G401 (cell line): ENCODE data around the gene CPLANE2. TPM values are rescaled to one million over a fixed set of nuclear protein-coding genes. Genes with fewer than 3 reads are reported as not detected.
"Not testable (repeated sequence)": the region's sequence is repeated elsewhere in the genome, so short reads cannot be mapped to it uniquely, and the experiment has no call there.

Experiments used
- DNase-seq: peaks from one replicate; pipeline ENCODE4 v3.0.0-alpha.2; 2015; ENCODE audit warnings: low spot score
- in situ Hi-C: cut with HindIII; loops from 2 replicates; pipeline ENCODE4 v1.10.0; 2016; ENCODE audit warnings: low sequenced_read_pairs, mixed read lengths
- total RNA-seq: library from RNA; depleted of rRNA; stranded (reverse); fragments of >200 nt; shearing (Covaris generic); gene quantifications from 2 replicates; pipeline ENCODE4 v1.2.3, GENCODE V29; 2014

The CPLANE2 gene
- total RNA-seq, 1 experiment from 2014 or later, result 3.5 TPM

GRCh38 chr1:16199157-16199501 is 37.9 kb downstream of the CPLANE2 start:
- in situ Hi-C loops, result no loop called here
- no peak for DNase-seq

- in situ Hi-C loops, result no loop called here
- DNase-seq, result no peak
These were observed 38.4 kb downstream of the CPLANE2 start for GRCh38 chr1:16198444-16199156.

GRCh38 chr1:16196874-16197273 is 40.1 kb downstream of the CPLANE2 start:
- in situ Hi-C loops, result no loop called here
- DNase-seq, result no peak

- in situ Hi-C loops, DNase-seq: not testable (repeated sequence)
These were observed 40.8 kb downstream of the CPLANE2 start for GRCh38 chr1:16196139-16196538.

- no peak for DNase-seq
- in situ Hi-C loops, result no loop called here
These were observed 41.5 kb downstream of the CPLANE2 start for GRCh38 chr1:16195518-16195905.

- in situ Hi-C loops, result no loop called here
- DNase-seq, result no peak
These were observed 45.0 kb downstream of the CPLANE2 start for GRCh38 chr1:16191916-16192546.

- in situ Hi-C loops, result no loop called here
- DNase-seq, result peak; percentile 44
These were observed 45.7 kb downstream of the CPLANE2 start for GRCh38 chr1:16191309-16191708.

- peak; percentile 97 for DNase-seq
- in situ Hi-C loops, result no loop called here
These were observed 46.9 kb downstream of the CPLANE2 start for GRCh38 chr1:16189921-16190621.

- in situ Hi-C loops, result no loop called here
- no peak for DNase-seq
These were observed 48.0 kb downstream of the CPLANE2 start for GRCh38 chr1:16189003-16189402.

GRCh38 chr1:16187748-16188401 is 49.1 kb downstream of the CPLANE2 start:
- in situ Hi-C loops, result no loop called here
- DNase-seq, result peak; percentile 45

- in situ Hi-C loops, result no loop called here
- DNase-seq, result no peak
These were observed 50.2 kb downstream of the CPLANE2 start for GRCh38 chr1:16186655-16187235.

- no peak for DNase-seq
- in situ Hi-C loops, result no loop called here
These were observed 52.3 kb downstream of the CPLANE2 start for GRCh38 chr1:16184557-16185303.

GRCh38 chr1:16183765-16184556 is 53.0 kb downstream of the CPLANE2 start:
- no peak for DNase-seq
- in situ Hi-C loops, result no loop called here

- in situ Hi-C loops, result no loop called here
- DNase-seq, result no peak
These were observed 53.8 kb downstream of the CPLANE2 start for GRCh38 chr1:16183179-16183578.

GRCh38 chr1:16181887-16182719 is 54.9 kb downstream of the CPLANE2 start:
- in situ Hi-C loops, result no loop called here
- no peak for DNase-seq
